DMS 273 treated with DMSO at 0.1 percent for 48 hours (cell line): Measurements from ENCODE around the gene MINAR1.

Source experiments
- DNase-seq: peaks from one replicate; lab custom pipeline; 2025; lab: John Stamatoyannopoulos, UW

The MINAR1 gene

GRCh38 chr15:79432345-79433275 lies 474 bp downstream of the MINAR1 start:
- no peak for DNase-seq

GRCh38 chr15:79433276-79433990 lies 1.3 kb downstream of the MINAR1 start:
- no peak for DNase-seq

- no peak for DNase-seq
Measured at GRCh38 chr15:79434361-79434760, 2.2 kb downstream of the MINAR1 start.

- no peak for DNase-seq
Measured at GRCh38 chr15:79436037-79436780, 4.1 kb downstream of the MINAR1 start.

GRCh38 chr15:79437275-79438000 lies 5.3 kb downstream of the MINAR1 start:
- DNase-seq = no peak

- no peak for DNase-seq
Measured at GRCh38 chr15:79439236-79439635, 7.1 kb downstream of the MINAR1 start.

- no peak for DNase-seq
Measured at GRCh38 chr15:79440355-79440908, 8.3 kb downstream of the MINAR1 start.

GRCh38 chr15:79442911-79443310 lies 10.8 kb downstream of the MINAR1 start:
- no peak for DNase-seq

- DNase-seq = no peak
Measured at GRCh38 chr15:79447060-79447459, 14.9 kb downstream of the MINAR1 start.

GRCh38 chr15:79450648-79451047 lies 18.5 kb downstream of the MINAR1 start:
- DNase-seq = no peak

- no peak for DNase-seq
Measured at GRCh38 chr15:79451361-79451999, 19.3 kb downstream of the MINAR1 start.

GRCh38 chr15:79452244-79453051 lies 20.3 kb downstream of the MINAR1 start:
- no peak for DNase-seq

- DNase-seq = no peak
Measured at GRCh38 chr15:79453446-79453845, 21.3 kb downstream of the MINAR1 start.

- no peak for DNase-seq
Measured at GRCh38 chr15:79454063-79454462, 21.9 kb downstream of the MINAR1 start.

GRCh38 chr15:79455361-79455760 lies 23.2 kb downstream of the MINAR1 start:
- no peak for DNase-seq

GRCh38 chr15:79455943-79456342 lies 23.8 kb downstream of the MINAR1 start:
- DNase-seq = no peak

GRCh38 chr15:79458491-79458890 lies 26.4 kb downstream of the MINAR1 start:
- no peak for DNase-seq

GRCh38 chr15:79459666-79460065 lies 27.5 kb downstream of the MINAR1 start:
- DNase-seq = no peak

GRCh38 chr15:79463043-79463780 lies 31.1 kb downstream of the MINAR1 start:
- no peak for DNase-seq
